H1 (cell line): ENCODE results near the gene REC8. TPM values are rescaled to one million over a fixed set of nuclear protein-coding genes. Genes with fewer than 3 reads are reported as not detected.

Source experiments
- CTCF ChIA-PET: fragments of 300-600 bp; sonication (Branson Sonifier 250); formaldehyde crosslinking; loops from one replicate; lab custom pipeline; 2021; ENCODE audit not compliant: partially characterized antibody; lab: Charles Lee
- POLR2A ChIA-PET: fragments of 300-600 bp; sonication (Branson Sonifier 250); formaldehyde crosslinking; loops from one replicate; lab custom pipeline; 2021; ENCODE audit warnings: inconsistent platforms; ENCODE audit not compliant: partially characterized antibody; lab: Charles Lee
- DNase-seq, 2 experiments: peaks; one replicate each; pipeline versions ENCODE4 v3.0.0 to v3.0.0-alpha.2; 2010 to 2022; ENCODE audit warnings: low spot score in 2 of 2, low read depth in 1 of 2, mixed read lengths in 1 of 2
- FAIRE-seq: peaks from 2 replicates; lab custom pipeline; 2011; peaks lifted over from hg19 to GRCh38; lab: Jason Lieb, UNC
- H2AFZ ChIP-seq: 2 replicates; pipeline ENCODE4 v1.8.1; 2012; ENCODE audit warnings: low read length, inconsistent platforms
- H2AK5ac ChIP-seq: 2 replicates; pipeline ENCODE4 v1.6.1; 2013; ENCODE audit warnings: low read depth, low read length
- H2BK120ac ChIP-seq: replicated peaks from 2 replicates; pipeline ENCODE3; 2013; ENCODE audit warnings: low read depth, low read length, inconsistent platforms
- H2BK12ac ChIP-seq: 2 replicates; pipeline ENCODE4 v1.6.1; 2013; ENCODE audit warnings: low read depth, low read length
- H2BK15ac ChIP-seq: 2 replicates; pipeline ENCODE4 v1.6.1; 2013; ENCODE audit warnings: low read length
- H2BK20ac ChIP-seq: 2 replicates; pipeline ENCODE4 v1.6.1; 2013; ENCODE audit warnings: low read length
- H2BK5ac ChIP-seq: 2 replicates; pipeline ENCODE4 v1.6.1; 2013; ENCODE audit warnings: low read depth, low read length
- H3K14ac ChIP-seq: 2 replicates; pipeline ENCODE4 v1.6.1; 2013; ENCODE audit warnings: inconsistent platforms; ENCODE audit not compliant: insufficient read length
- H3K18ac ChIP-seq: 2 replicates; pipeline ENCODE4 v1.6.1; 2013; ENCODE audit warnings: low read length; ENCODE audit errors: extremely low read depth
- H3K23ac ChIP-seq: 2 replicates; pipeline ENCODE4 v1.6.1; 2013; ENCODE audit warnings: inconsistent platforms; ENCODE audit not compliant: insufficient read length
- H3K23me2 ChIP-seq: 2 replicates; pipeline ENCODE4 v1.6.1; 2013; ENCODE audit warnings: low read depth, low read length
- H3K27ac ChIP-seq: 2 replicates; pipeline ENCODE4 v1.6.1; 2011; ENCODE audit warnings: low read depth, low read length, inconsistent platforms
- H3K27me3 ChIP-seq, 4 experiments: replicated peaks in 1 of 4; 1 replicate in 1 of 4; 2 replicates in 3 of 4; pipeline versions ENCODE4 v1.6.1 to v1.8.1; 2011 to 2013; ENCODE audit warnings: low read length in 3 of 4, mild to moderate bottlenecking in 3 of 4, inconsistent platforms in 2 of 4, mixed read lengths in 2 of 4, moderate library complexity in 1 of 4; ENCODE audit not compliant: control insufficient read depth in 3 of 4, insufficient read depth in 3 of 4; ENCODE audit errors: extremely low read depth in 1 of 4
- H3K36me3 ChIP-seq, 4 experiments: 2 replicates each; pipeline versions ENCODE4 v1.6.1 to v1.8.1; 2011 to 2013; ENCODE audit warnings: mild to moderate bottlenecking in 4 of 4, low read length in 3 of 4, moderate library complexity in 2 of 4, control low read depth in 1 of 4, inconsistent platforms in 1 of 4; ENCODE audit not compliant: insufficient read depth in 4 of 4, control insufficient read depth in 2 of 4
- H3K4ac ChIP-seq: replicated peaks from 2 replicates; pipeline ENCODE3; 2013; ENCODE audit warnings: low read length, low read depth, mixed read lengths, inconsistent platforms; ENCODE audit not compliant: insufficient read length
- H3K4me1 ChIP-seq, 4 experiments: replicated peaks in 1 of 4; 1 replicate in 1 of 4; 2 replicates in 3 of 4; pipeline versions ENCODE4 v1.6.1 to v1.8.1; 2011 to 2013; ENCODE audit warnings: low read length in 3 of 4, inconsistent platforms in 2 of 4, mixed read lengths in 1 of 4; ENCODE audit not compliant: insufficient read depth in 4 of 4, control insufficient read depth in 3 of 4
- H3K4me2 ChIP-seq, 2 experiments: 2 replicates each; pipeline versions ENCODE4 v1.6.1 to v1.8.1; 2011 to 2013; ENCODE audit warnings: low read depth in 2 of 2, low read length in 2 of 2, control low read depth in 1 of 2, inconsistent platforms in 1 of 2, mild to moderate bottlenecking in 1 of 2; ENCODE audit not compliant: insufficient read depth in 1 of 2
- H3K4me3 ChIP-seq, 4 experiments: fragments of 200-600, 300-600 bp in 1 of 4; sonication (generic), shearing (Covaris generic), sonication (Bioruptor Twin) in 1 of 4; 2 replicates each; pipeline versions ENCODE4 v1.5.1 to v1.8.1; 2011 to 2016; ENCODE audit warnings: low read length in 4 of 4, low read depth in 3 of 4, control low read depth in 2 of 4, inconsistent platforms in 2 of 4, mild to moderate bottlenecking in 2 of 4, mixed read lengths in 1 of 4, moderate library complexity in 1 of 4; ENCODE audit not compliant: insufficient read depth in 2 of 4; ENCODE audit errors: extremely low read depth in 1 of 4
- H3K56ac ChIP-seq: replicated peaks from 2 replicates; pipeline ENCODE3; 2013; ENCODE audit warnings: low read depth, mild to moderate bottlenecking, mixed read lengths, low read length, inconsistent platforms; ENCODE audit not compliant: insufficient read length
- H3K79me1 ChIP-seq: 2 replicates; pipeline ENCODE4 v1.6.1; 2013; ENCODE audit warnings: low read depth, low read length, control low read depth
- H3K79me2 ChIP-seq, 2 experiments: 2 replicates each; pipeline versions ENCODE4 v1.6.1 to v1.8.1; 2012 to 2013; ENCODE audit warnings: low read length in 2 of 2, mild to moderate bottlenecking in 2 of 2, inconsistent platforms in 1 of 2; ENCODE audit not compliant: insufficient read depth in 2 of 2, control insufficient read depth in 1 of 2
- H3K9ac ChIP-seq, 4 experiments: replicated peaks in 1 of 4; 1 replicate in 1 of 4; 2 replicates in 3 of 4; pipeline versions ENCODE4 v1.6.1 to v1.8.1; 2011 to 2013; ENCODE audit warnings: low read depth in 3 of 4, low read length in 3 of 4, control low read depth in 2 of 4, mild to moderate bottlenecking in 2 of 4, moderate library complexity in 2 of 4, inconsistent platforms in 1 of 4; ENCODE audit errors: extremely low read depth in 1 of 4
- H3K9me3 ChIP-seq, 2 experiments: 2 replicates each; pipeline versions ENCODE4 v1.6.1 to v1.8.1; 2012 to 2013; ENCODE audit warnings: mild to moderate bottlenecking in 2 of 2, moderate library complexity in 2 of 2, control low read depth in 1 of 2, inconsistent platforms in 1 of 2, low read depth in 1 of 2, low read length in 1 of 2, mixed read lengths in 1 of 2; ENCODE audit not compliant: insufficient read depth in 2 of 2
- H4K20me1 ChIP-seq, 2 experiments: replicated peaks in 1 of 2; 2 replicates each; pipeline versions ENCODE3 to v1.8.1; 2011 to 2013; ENCODE audit warnings: inconsistent platforms in 2 of 2, low read length in 2 of 2, mild to moderate bottlenecking in 1 of 2; ENCODE audit not compliant: insufficient read depth in 2 of 2, control insufficient read depth in 1 of 2
- H4K5ac ChIP-seq: 2 replicates; pipeline ENCODE4 v1.6.1; 2013; ENCODE audit warnings: low read length, low read depth, mixed read lengths, inconsistent platforms; ENCODE audit not compliant: insufficient read length
- H4K8ac ChIP-seq: 2 replicates; pipeline ENCODE4 v1.8.0; 2013; ENCODE audit warnings: mild to moderate bottlenecking, moderate library complexity, low read length, inconsistent platforms; ENCODE audit not compliant: insufficient read depth; ENCODE audit errors: extremely low read depth
- H4K91ac ChIP-seq: replicated peaks from 2 replicates; pipeline ENCODE3; 2013; ENCODE audit warnings: low read length, mixed read lengths, inconsistent platforms; ENCODE audit not compliant: insufficient read length
- CTBP2 ChIP-seq: IDR thresholded peaks from 2 replicates; pipeline ENCODE4 v1.7.0; 2011; ENCODE audit warnings: borderline replicate concordance, mild to moderate bottlenecking, moderate library complexity, mixed read lengths, low read length; ENCODE audit not compliant: insufficient read depth, insufficient read length
- EP300 ChIP-seq, 2 experiments: IDR thresholded peaks; 1 replicate in 1 of 2; 2 replicates in 1 of 2; pipeline ENCODE4 v1.6.1; 2011 to 2012; ENCODE audit warnings: low read depth in 2 of 2, low read length in 2 of 2, mild to moderate bottlenecking in 2 of 2, borderline replicate concordance in 1 of 2, inconsistent platforms in 1 of 2, moderate library complexity in 1 of 2
- EZH2 ChIP-seq: fragments of 200-600 bp; sonication (generic); IDR thresholded peaks from 2 replicates; pipeline ENCODE4 v1.7.1; 2012; ENCODE audit warnings: low read depth, mild to moderate bottlenecking, moderate library complexity, low read length, inconsistent platforms; ENCODE audit not compliant: severe bottlenecking
- POLR2A ChIP-seq, 2 experiments: IDR thresholded peaks; 1 replicate in 1 of 2; 2 replicates in 1 of 2; pipeline ENCODE4 v1.6.1; 2011; ENCODE audit warnings: low read depth in 2 of 2, low read length in 2 of 2, mild to moderate bottlenecking in 2 of 2; ENCODE audit errors: control extremely low read depth in 1 of 2
- RFX5 ChIP-seq: IDR thresholded peaks from 2 replicates; pipeline ENCODE4 v1.6.1; 2011; ENCODE audit warnings: low read depth, low read length, improper control_type of control experiment, borderline replicate concordance
- SRF ChIP-seq: IDR thresholded peaks from 2 replicates; pipeline ENCODE4 v1.6.1; 2011; ENCODE audit warnings: mild to moderate bottlenecking, low read depth, low read length, moderate library complexity
- TBP ChIP-seq: IDR thresholded peaks from 2 replicates; pipeline ENCODE4 v1.6.1; 2011; ENCODE audit warnings: low read depth, low read length, improper control_type of control experiment
- WGBS, 2 experiments: shearing (Covaris generic) in 1 of 2; methylation state at CpG; one replicate each; pipeline versions ENCODE4 v1.1.6 to v1.1.7; 2013 to 2015; ENCODE audit warnings: low lambda C conversion rate in 2 of 2, mixed read lengths in 2 of 2, inconsistent platforms in 1 of 2, low coverage in 1 of 2, missing lambda C conversion rate in 1 of 2; ENCODE audit not compliant: insufficient replicate concordance in 2 of 2, insufficient coverage in 1 of 2, insufficient read length in 1 of 2; ENCODE audit errors: extremely low coverage in 1 of 2, missing lambda C conversion rate in 1 of 2; 5-methylcytosine and 5-hydroxymethylcytosine counted together
- polyA plus RNA-seq, 7 experiments: library from polyadenylated mRNA; depleted of rRNA in 3 of 7; stranded (reverse) in 5 of 7; unstranded in 2 of 7; fragments of >200 nt in 5 of 7; fragments of 200-250 nt in 2 of 7; gene quantifications; 1 replicate in 5 of 7; 2 replicates in 1 of 7; 4 replicates in 1 of 7; pipeline versions ENCODE4 v1.2.1 to v1.2.3, GENCODE V29; 2011 to 2013; ENCODE audit warnings: missing spikeins in 2 of 7, mixed read lengths in 2 of 7
- total RNA-seq: library from RNA; stranded (reverse); fragmentation: NEBNext Ultra II Directional; extraction: Animal tissue kit (Norgen Biotek cat#: 25700); gene quantifications from 2 replicates; pipeline ENCODE4 v1.2.1, GENCODE V29; 2021
- TF ChIP-seq, protein P1 (sequence below): IDR thresholded peaks from 2 replicates; pipeline ENCODE4 v1.6.1; 2011; ENCODE audit warnings: low read depth, mild to moderate bottlenecking, low read length; ENCODE audit not compliant: insufficient read depth

The REC8 gene
- total and polyA plus RNA-seq, 2 of the 8 experiments (the other 6 are each of a cell fraction or from before 2014, with no cell fraction given) = 9.8 to 28.5 TPM

DNA sequence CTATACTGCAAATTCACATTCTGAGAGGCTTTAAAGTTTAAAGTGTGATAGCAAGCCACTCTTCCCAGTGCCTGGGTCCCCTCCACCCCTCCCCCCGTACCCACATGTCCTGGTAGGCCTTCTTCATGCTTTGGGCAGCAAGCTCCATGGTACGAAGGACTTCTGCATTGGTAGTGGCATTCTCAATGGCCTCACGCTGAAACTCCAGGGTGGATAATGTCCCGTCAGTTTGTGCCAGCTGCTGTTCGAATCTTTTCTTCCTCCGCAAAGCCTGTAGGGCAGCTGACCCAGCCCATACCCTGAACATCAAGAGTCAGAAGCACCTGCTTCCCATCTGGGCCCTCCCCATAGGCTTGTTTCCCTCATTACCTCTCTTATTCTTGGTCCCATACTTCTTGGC is 39.4 kb downstream of the REC8 start:
- Histone ChIP-seq H2AFZ (no peak overlapping the region), H3K4me2 (no peak overlapping the region), H2BK5ac (no peak overlapping the region), H3K79me2 (peaks cover 0 to 3% of the 10 kb centered on the region in 2 experiments; a peak in 1 of 4 replicates), H4K20me1 (no peaks in the 10 kb centered on the region), H2BK12ac (no peak overlapping the region), H3K9me3 (no peaks in the 10 kb centered on the region), H3K18ac (no peak overlapping the region), H3K4me1 (peaks cover 0 to 5% (median 2%) of the 10 kb centered on the region in 4 experiments; a peak in 1 of 7 replicates), H3K56ac (no peak overlapping the region), H2AK5ac (no peak overlapping the region), H2BK120ac (no peak overlapping the region), H3K23me2 (peaks cover 8% of the 10 kb centered on the region), H3K14ac (no peak overlapping the region), H2BK15ac (no peak overlapping the region), H4K5ac (no peak overlapping the region), H3K79me1 (no peaks in the 10 kb centered on the region), H3K36me3 (peaks cover 17 to 36% (median 29%) of the 10 kb centered on the region in 4 experiments; a peak in 7 of 8 replicates), H4K91ac (no peak overlapping the region), H4K8ac (no peak overlapping the region), H3K27ac (no peak overlapping the region), H3K23ac (no peak overlapping the region), H3K27me3 (no peaks in the 10 kb centered on the region), H3K9ac (no peak overlapping the region; a peak in 1 of 7 replicates), H2BK20ac (no peak overlapping the region), H3K4me3 (no peak overlapping the region), H3K4ac (no peak overlapping the region)
- DNase-seq = no peak
- no peak for FAIRE-seq
- POLR2A ChIA-PET = interaction anchor here (0.9 to 11.1 kb wide), 5 partner anchors 12 to 42 kb away, joined by 3 to 119 read pairs (median 22); partner anchors contain the start of genes IPO4 and TM9SF1
- CTCF ChIA-PET = interaction anchor here (0.9 kb wide), 1 partner anchor 59 kb away, joined by 3 read pairs; no protein-coding TSS in a partner anchor
- TF ChIP-seq CTBP2 (no peak), TBP (no peak), SRF (no peak), RFX5 (no peak), EZH2 (no peak), POLR2A (IDR thresholded peaks at IDR 0.05; ENCODE audit: control extremely low read depth in 1 of 2, low read depth in 2 of 2, low read length in 2 of 2) (peak in 1 of 2 experiments; percentile 29; a peak in 1 of 3 replicates), EP300 (IDR thresholded peaks at IDR 0.05; ENCODE audit: borderline replicate concordance in 1 of 2, low read depth in 2 of 2, low read length in 2 of 2) (no peak)
- TF ChIP-seq, protein P1, sequence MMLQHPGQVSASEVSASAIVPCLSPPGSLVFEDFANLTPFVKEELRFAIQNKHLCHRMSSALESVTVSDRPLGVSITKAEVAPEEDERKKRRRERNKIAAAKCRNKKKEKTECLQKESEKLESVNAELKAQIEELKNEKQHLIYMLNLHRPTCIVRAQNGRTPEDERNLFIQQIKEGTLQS = no peak
- WGBS, 2 experiments = 89% methylated on average over 6 of the region's 6 CpGs; no CpG with 5 or more reads in 1 of the 2 experiments
